ENCODE data around the gene ULBP2.
"Not testable (repeated sequence)": the region's sequence is repeated elsewhere in the genome, so short reads cannot be mapped to it uniquely, and the experiment has no call there.

ULBP2 gene

DNA sequence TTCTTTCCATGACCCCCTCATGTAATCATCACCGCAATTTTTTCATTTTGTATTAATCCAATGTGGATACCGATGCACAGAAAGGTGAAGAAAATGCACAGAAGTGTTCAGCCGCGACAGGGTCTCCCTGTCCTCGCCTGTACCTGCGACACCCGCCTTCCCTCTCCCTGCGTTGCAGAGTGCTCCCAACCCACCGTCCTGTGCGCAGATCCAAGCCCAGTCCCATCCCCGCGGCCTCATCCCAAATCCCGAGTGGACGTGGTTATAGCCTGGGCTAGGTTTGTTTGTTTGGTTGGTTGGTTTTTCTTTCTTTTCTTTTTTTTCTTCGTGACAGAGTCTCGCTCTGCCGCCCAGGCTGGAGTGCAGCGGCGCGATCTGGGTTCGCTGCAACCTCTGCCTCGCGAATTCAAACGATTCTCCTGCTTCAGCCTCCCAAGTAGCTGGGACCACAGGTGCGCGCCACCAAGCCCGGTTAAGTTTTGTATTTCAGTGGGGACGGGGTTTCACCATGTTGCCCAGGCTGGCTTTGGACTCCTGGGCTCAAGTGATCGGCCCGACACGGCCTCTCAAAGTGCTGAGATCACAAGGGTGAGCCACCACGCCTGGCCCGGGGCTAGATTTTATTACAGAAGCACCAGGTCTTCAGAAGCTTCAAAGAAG lies 18.4 kb upstream of the ULBP2 start:
- DNase-seq (ENCODE audit: low read depth in 2 of 2), result no peak
- peak overlapping the region; percentile 64 to 70 for H3K4me3 ChIP-seq (replicated peaks in 1 of 2; ENCODE audit: low read depth in 2 of 2, low read length in 2 of 2)
- TF ChIP-seq, protein P1, sequence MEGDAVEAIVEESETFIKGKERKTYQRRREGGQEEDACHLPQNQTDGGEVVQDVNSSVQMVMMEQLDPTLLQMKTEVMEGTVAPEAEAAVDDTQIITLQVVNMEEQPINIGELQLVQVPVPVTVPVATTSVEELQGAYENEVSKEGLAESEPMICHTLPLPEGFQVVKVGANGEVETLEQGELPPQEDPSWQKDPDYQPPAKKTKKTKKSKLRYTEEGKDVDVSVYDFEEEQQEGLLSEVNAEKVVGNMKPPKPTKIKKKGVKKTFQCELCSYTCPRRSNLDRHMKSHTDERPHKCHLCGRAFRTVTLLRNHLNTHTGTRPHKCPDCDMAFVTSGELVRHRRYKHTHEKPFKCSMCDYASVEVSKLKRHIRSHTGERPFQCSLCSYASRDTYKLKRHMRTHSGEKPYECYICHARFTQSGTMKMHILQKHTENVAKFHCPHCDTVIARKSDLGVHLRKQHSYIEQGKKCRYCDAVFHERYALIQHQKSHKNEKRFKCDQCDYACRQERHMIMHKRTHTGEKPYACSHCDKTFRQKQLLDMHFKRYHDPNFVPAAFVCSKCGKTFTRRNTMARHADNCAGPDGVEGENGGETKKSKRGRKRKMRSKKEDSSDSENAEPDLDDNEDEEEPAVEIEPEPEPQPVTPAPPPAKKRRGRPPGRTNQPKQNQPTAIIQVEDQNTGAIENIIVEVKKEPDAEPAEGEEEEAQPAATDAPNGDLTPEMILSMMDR (IDR thresholded peaks at IDR 0.05; ENCODE audit: low read depth, low read length), result no peak

DNA sequence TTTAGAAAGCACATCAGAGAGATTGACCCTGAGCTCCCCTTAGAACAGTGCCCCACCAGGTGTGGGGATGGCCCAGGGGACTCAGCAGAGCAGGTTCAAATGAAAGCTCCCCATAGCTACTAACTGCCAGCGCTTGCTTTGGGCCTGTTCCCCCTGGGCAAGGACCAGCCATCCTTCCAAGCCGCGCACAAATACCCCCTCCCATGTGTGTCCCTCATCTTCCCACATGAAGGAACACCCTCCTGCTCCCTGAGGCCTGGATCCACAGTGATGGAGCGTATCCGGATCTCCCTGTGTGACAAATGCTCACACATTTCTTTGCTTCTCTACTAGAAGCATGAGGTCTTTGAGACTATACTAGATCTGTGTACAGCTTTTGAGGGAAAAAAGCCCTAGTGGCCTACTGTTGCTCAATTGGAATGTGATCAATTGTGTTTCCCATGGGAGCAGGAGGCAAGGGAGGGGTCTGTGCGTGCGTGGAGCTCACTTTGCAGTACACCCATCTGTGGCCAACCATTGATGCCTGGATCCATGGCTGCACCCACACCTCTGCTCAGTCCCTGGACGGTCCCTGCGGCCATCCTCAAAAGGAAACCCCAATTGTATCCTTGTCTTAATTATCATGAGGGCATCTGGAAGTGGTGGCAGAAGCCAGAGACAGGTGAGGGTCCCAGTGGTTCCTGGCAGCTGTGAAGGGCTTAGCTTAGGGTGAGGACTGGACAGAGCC lies 17.4 kb upstream of the ULBP2 start:
- no peak for DNase-seq (ENCODE audit: low read depth in 2 of 2)
- TF ChIP-seq, protein P1 (IDR thresholded peaks at IDR 0.05; ENCODE audit: low read depth, low read length), result no peak
- H3K4me3 ChIP-seq (replicated peaks in 1 of 2; ENCODE audit: low read depth in 2 of 2, low read length in 2 of 2), result no peak overlapping the region

DNA sequence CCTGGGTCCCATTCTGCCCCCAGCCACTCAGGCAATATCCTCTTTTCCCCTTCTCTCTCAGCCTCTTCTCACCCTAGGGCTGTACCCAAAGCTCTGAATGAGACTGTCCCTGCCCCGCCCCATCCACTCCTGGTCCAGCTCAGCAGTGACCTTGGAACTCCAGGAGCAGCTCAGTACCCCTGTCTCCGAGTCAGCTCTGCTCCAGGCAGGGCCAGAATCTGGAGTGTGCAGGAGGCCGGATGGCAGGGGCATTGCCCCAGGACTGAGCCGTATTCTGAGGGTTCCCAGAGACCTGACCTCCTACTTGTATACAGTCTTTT lies 16.9 kb upstream of the ULBP2 start:
- no peak for DNase-seq (ENCODE audit: low read depth in 2 of 2)
- TF ChIP-seq, protein P1 (IDR thresholded peaks at IDR 0.05; ENCODE audit: low read depth, low read length), result no peak
- no peak overlapping the region for H3K4me3 ChIP-seq (replicated peaks in 1 of 2; ENCODE audit: low read depth in 2 of 2, low read length in 2 of 2)

DNA sequence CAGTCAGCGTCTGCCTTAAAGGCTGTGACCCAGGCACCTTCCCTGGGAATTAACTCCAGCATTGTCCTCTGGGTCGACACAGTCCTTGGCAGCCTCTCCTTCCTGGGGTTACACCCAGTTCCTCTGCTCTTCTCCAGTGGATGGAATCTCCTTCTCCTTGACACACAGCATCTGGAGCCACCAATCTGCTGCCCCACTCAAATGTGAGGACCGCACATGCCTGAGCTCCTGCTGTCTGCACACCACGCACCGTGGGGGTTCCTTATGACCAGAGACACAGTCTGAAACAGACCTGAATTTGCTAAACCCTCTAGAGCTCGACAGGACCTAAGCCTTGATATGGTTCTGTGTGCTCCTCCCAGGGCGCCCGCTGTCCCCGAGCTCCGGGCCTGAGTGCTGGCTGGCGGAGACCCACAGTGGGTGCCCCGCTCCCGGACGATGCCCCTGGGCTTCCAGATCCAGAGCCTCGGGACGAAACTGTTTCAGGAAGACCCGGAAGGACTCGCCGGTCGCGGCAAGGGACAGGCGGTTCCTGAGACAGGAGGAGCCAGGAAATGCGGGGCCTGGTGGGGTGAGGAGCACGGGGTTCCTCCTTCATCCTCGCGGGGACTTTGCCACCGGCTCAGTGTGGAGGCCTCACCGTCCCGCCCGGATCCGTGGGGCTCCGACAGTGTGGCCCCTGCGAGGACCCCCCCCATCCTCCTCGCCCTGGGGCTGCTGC lies 16.4 kb upstream of the ULBP2 start:
- H3K4me3 ChIP-seq (replicated peaks in 1 of 2; ENCODE audit: low read depth in 2 of 2, low read length in 2 of 2), result peak overlapping the region; percentile 47 to 50
- peak; percentile 16 to 30 for DNase-seq (ENCODE audit: low read depth in 2 of 2)
- TF ChIP-seq, protein P1 (IDR thresholded peaks at IDR 0.05; ENCODE audit: low read depth, low read length), result no peak

DNA sequence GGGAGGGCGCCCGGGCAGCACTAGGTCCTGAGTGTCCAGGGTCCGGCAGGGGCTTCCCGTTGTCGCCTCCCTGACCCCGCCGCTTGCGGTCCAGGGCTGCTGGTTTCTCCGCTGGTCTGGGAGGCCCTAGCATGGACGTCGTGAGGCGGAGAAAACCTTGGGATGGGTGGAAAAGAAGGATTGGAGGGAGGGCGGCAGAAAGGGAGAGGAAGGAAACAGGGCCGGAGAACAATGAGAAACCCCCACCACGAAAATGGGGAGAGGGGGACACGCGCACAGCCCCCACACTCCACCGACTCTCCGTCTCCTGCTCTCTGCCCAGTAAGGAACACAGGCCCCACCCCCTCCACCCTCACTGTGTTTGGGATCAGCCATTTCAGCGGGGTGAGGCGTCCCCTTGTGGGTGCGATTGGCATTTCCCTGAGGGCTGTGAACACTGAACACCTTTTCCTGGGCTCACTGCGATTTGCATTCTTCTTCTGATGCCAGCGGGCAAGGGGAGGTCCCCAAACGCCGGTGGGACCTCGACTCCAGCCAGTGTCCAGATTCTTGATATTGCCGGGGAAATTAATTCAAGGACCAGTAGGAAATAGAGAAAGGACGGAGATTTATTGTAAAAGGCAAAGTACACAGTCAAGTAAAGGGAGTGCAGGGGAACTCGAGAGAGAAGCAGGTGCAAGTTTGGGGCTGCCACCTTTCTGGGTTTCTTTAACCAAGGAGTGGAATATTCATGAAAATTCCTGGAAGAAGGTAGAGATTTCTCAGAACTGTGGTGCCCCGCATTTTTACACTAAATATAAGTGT lies 15.6 kb upstream of the ULBP2 start:
- DNase-seq (ENCODE audit: low read depth in 2 of 2), result peak; percentile 82 to 83
- TF ChIP-seq, protein P1 (IDR thresholded peaks at IDR 0.05; ENCODE audit: low read depth, low read length), result peak; percentile 91
- peak overlapping the region; percentile 47 to 50 for H3K4me3 ChIP-seq (replicated peaks in 1 of 2; ENCODE audit: low read depth in 2 of 2, low read length in 2 of 2)

DNA sequence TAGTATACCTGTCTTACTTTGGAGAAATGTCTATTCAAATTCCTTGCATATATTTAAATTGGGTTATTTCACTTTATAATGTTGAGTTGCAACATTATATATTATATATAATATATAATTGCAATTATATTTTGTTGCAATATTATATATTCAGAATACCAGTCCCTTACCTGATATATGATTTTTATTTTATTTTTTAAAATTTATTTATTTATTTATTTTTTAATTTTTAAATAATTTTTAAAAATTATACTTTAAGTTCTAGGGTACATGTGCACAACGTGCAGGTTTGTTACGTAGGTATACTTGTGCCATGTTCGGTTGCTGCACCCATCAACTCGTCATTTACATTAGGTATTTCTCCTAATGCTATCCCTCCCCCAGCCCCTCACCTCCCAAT lies 14.8 kb upstream of the ULBP2 start:
- DNase-seq (ENCODE audit: low read depth in 2 of 2); H3K4me3 ChIP-seq (replicated peaks in 1 of 2; ENCODE audit: low read depth in 2 of 2, low read length in 2 of 2): not testable (repeated sequence)

All from cardiac fibroblast (primary cell).